Gastrocnemius medialis (tissue), 4 donors: ENCODE data around the gene EFNA5. TPM values are rescaled to one million over a fixed set of nuclear protein-coding genes. Genes with fewer than 3 reads are reported as not detected.
"Not testable (repeated sequence)": the region's sequence is repeated elsewhere in the genome, so short reads cannot be mapped to it uniquely, and the experiment has no call there.

Source experiments
- ATAC-seq, 2 donors: fragments of 150-250 bp; one replicate each; pipeline ENCODE4 v1.9.1; 2016
- DNase-seq, 2 donors: peaks; one replicate each; pipeline ENCODE4 v3.0.0-alpha.2; 2019
- H3K27ac ChIP-seq, 4 donors: fragments of 200-600 bp; sonication (generic); 1 replicate in 1 of 4; 2 replicates in 3 of 4; pipeline ENCODE4 v1.5.1; 2016 to 2018; ENCODE audit warnings: mild to moderate bottlenecking in 2 of 4, moderate library complexity in 1 of 4
- H3K27me3 ChIP-seq, 3 donors: fragments of 200-600 bp; sonication (generic) in 2 of 3; 1 replicate in 1 of 3; 2 replicates in 2 of 3; pipeline versions ENCODE4 v1.5.1 to v1.6.0; 2016 to 2019; ENCODE audit warnings: mild to moderate bottlenecking in 1 of 3, moderate library complexity in 1 of 3
- H3K36me3 ChIP-seq, 2 donors: fragments of 200-600 bp; sonication (generic) in 1 of 2; one replicate each; pipeline ENCODE4 v1.5.1; 2017 to 2018
- H3K4me1 ChIP-seq, 2 donors: fragments of 200-600 bp; sonication (generic) in 1 of 2; one replicate each; pipeline ENCODE4 v1.5.1; 2016 to 2017; ENCODE audit warnings: mild to moderate bottlenecking in 2 of 2
- H3K4me3 ChIP-seq, 4 donors: fragments of 200-600 bp; sonication (generic) in 3 of 4; 1 replicate in 1 of 4; 2 replicates in 3 of 4; pipeline ENCODE4 v1.5.1; 2016 to 2019; ENCODE audit warnings: mild to moderate bottlenecking in 2 of 4
- H3K9me3 ChIP-seq, 3 donors: fragments of 200-600 bp; sonication (generic) in 2 of 3; 1 replicate in 1 of 3; 2 replicates in 2 of 3; pipeline ENCODE4 v1.5.1; 2016 to 2019
- POLR2A ChIP-seq, 2 donors: fragments of 450-650 bp; IDR thresholded peaks; one replicate each; pipeline ENCODE4 v1.6.1; 2017; ENCODE audit warnings: antibody characterized with exemption in 2 of 2, mild to moderate bottlenecking in 2 of 2, moderate library complexity in 2 of 2
- in situ Hi-C, 4 donors: fragments of 200-750 bp; cut with MboI; loops; one replicate each; pipeline versions ENCODE4 v1.15.0 to v1.8.0; 2017; ENCODE audit warnings: low sequenced_read_pairs in 4 of 4
- intact Hi-C: fragments of 100-400 bp; cut with DNase I; formaldehyde crosslinking; loops from one replicate; pipeline ENCODE4 v1.15.1; 2023; ENCODE audit warnings: low total_unique reads
- total RNA-seq, 4 donors: library from RNA; depleted of rRNA; stranded (reverse); fragments of >200 nt; gene quantifications; one replicate each; pipeline versions ENCODE4 v1.1.0 to v1.2.3, GENCODE V29; 2016
- TF ChIP-seq, protein P1 (sequence below), 5 experiments: fragments of 450-650 bp in 3 of 5; fragments of 200-600 bp in 2 of 5; sonication (generic) in 2 of 5; IDR thresholded peaks in 4 of 5; conservative IDR thresholded peaks in 1 of 5; 1 replicate in 4 of 5; 2 replicates in 1 of 5; pipeline ENCODE4 v1.5.1; 2016 to 2019; ENCODE audit warnings: antibody characterized with exemption in 5 of 5, mild to moderate bottlenecking in 3 of 5, moderate library complexity in 3 of 5

EFNA5 gene
- total RNA-seq, 4 donors from 2014 or later = 0.15 to 0.62 (median 0.20) TPM; not detected in 1

DNA sequence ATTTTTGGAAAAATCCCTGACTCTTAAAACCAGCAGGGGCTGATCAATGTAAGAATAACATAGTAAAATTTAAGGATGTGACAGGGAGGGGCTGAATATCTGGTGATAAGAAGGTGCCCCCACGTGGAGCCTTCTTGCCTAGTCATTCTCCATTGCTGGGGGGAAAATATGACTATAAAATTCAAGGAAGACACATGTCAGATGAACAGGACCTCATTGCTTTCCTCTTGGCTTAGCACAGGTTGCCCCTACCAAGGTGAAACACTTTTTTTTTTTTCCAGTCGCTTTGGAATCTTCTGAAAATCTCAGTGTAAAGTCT lies 310.9 kb downstream of the EFNA5 start:
- TF ChIP-seq POLR2A (IDR thresholded peaks at IDR 0.05) = no peak
- TF ChIP-seq, protein P1, sequence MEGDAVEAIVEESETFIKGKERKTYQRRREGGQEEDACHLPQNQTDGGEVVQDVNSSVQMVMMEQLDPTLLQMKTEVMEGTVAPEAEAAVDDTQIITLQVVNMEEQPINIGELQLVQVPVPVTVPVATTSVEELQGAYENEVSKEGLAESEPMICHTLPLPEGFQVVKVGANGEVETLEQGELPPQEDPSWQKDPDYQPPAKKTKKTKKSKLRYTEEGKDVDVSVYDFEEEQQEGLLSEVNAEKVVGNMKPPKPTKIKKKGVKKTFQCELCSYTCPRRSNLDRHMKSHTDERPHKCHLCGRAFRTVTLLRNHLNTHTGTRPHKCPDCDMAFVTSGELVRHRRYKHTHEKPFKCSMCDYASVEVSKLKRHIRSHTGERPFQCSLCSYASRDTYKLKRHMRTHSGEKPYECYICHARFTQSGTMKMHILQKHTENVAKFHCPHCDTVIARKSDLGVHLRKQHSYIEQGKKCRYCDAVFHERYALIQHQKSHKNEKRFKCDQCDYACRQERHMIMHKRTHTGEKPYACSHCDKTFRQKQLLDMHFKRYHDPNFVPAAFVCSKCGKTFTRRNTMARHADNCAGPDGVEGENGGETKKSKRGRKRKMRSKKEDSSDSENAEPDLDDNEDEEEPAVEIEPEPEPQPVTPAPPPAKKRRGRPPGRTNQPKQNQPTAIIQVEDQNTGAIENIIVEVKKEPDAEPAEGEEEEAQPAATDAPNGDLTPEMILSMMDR (IDR thresholded peaks at IDR 0.05 in 4 of 5, conservative IDR thresholded peaks at IDR 0.05 in 1 of 5) = no peak
- intact Hi-C loops = no loop called here
- ATAC-seq (no peak), DNase-seq (no peak)
- no peaks in the 10 kb centered on the region for H3K27me3 ChIP-seq
- in situ Hi-C loops = no loop called here
- H3K4me1 ChIP-seq = no peaks in the 10 kb centered on the region
- H3K36me3 ChIP-seq = no peaks in the 10 kb centered on the region
- H3K27ac ChIP-seq = no peak overlapping the region
- H3K9me3 ChIP-seq = no peaks in the 10 kb centered on the region
- H3K4me3 ChIP-seq = no peak overlapping the region

- intact Hi-C loops = no loop called here
- in situ Hi-C loops = no loop called here
- TF ChIP-seq POLR2A (IDR thresholded peaks at IDR 0.05) = no peak
- TF ChIP-seq, protein P1 (IDR thresholded peaks at IDR 0.05 in 4 of 5, conservative IDR thresholded peaks at IDR 0.05 in 1 of 5) = no peak
- H3K4me3 ChIP-seq = no peak overlapping the region
- H3K4me1 ChIP-seq = no peaks in the 10 kb centered on the region
- H3K36me3 ChIP-seq = no peaks in the 10 kb centered on the region
- H3K9me3 ChIP-seq = no peaks in the 10 kb centered on the region
- H3K27me3 ChIP-seq = no peaks in the 10 kb centered on the region
- DNase-seq = no peak
- H3K27ac ChIP-seq = no peak overlapping the region
- ATAC-seq = no peak
Measured at GRCh38 chr5:107359033-107359915, 311.5 kb downstream of the EFNA5 start.

DNA sequence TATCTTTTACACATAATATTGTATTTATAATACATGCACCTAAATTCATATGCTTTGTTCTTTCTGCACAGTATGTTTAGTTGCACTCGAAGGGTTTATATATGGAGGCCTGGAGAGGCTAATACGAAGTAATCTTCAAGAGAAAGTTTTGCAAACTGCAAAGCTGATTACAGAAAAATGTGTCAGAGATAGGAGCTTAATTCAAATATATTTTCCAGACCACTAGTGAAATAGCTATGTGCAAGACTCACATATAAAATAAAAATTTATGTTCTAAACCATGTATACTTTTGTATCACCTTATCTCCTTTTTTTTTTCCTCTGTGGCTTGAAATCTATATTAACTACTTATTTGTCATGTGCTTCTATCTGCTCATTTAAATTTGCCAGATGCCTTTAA lies 313.8 kb downstream of the EFNA5 start:
- H3K4me3 ChIP-seq = no peak overlapping the region

DNA sequence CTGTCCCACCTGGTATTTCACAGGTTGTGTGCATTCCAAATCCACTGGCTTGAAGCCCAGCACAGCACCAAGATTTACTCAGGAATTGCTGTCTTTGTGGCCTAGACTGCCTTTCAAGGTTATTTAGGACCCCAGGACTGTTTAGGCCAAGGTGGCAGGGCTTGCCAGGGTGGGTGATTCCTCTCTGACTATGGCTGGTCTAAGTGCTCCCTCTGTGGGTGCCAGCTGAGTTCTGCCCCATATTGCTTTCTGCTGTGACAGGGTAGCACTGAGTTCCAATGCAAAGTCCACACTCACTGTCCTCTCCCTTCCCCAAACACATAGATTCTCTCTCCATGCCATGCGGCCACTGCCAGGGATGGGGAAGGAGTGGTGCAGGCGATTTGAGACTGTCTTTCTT lies 318.2 kb downstream of the EFNA5 start:
- no peaks in the 10 kb centered on the region for H3K27me3 ChIP-seq
- TF ChIP-seq, protein P1 (IDR thresholded peaks at IDR 0.05 in 4 of 5, conservative IDR thresholded peaks at IDR 0.05 in 1 of 5) = no peak
- TF ChIP-seq POLR2A (IDR thresholded peaks at IDR 0.05) = no peak
- no peak for ATAC-seq
- in situ Hi-C loops (no loop called here), intact Hi-C loops (no loop called here)
- no peaks in the 10 kb centered on the region for H3K9me3 ChIP-seq
- no peak for DNase-seq
- no peak overlapping the region for H3K4me3 ChIP-seq
- H3K27ac ChIP-seq = no peak overlapping the region
- H3K4me1 ChIP-seq = no peaks in the 10 kb centered on the region
- no peaks in the 10 kb centered on the region for H3K36me3 ChIP-seq

More for the DNA sequence above, 313.8 kb downstream of the EFNA5 start:
- in situ Hi-C loops = no loop called here
- no peak for ATAC-seq
- no peaks in the 10 kb centered on the region for H3K9me3 ChIP-seq
- no peaks in the 10 kb centered on the region for H3K36me3 ChIP-seq
- H3K27ac ChIP-seq = no peak overlapping the region
- H3K27me3 ChIP-seq = no peaks in the 10 kb centered on the region
- no peak for DNase-seq
- H3K4me1 ChIP-seq = no peaks in the 10 kb centered on the region
- no peak for TF ChIP-seq POLR2A (IDR thresholded peaks at IDR 0.05)
- TF ChIP-seq, protein P1 (IDR thresholded peaks at IDR 0.05 in 4 of 5, conservative IDR thresholded peaks at IDR 0.05 in 1 of 5) = peak in 1 of 5 experiments; percentile 1
- intact Hi-C loops = no loop called here

GRCh38 chr5:107346580-107346979 lies 324.2 kb downstream of the EFNA5 start:
- H3K4me3 ChIP-seq, ATAC-seq, H3K4me1 ChIP-seq, H3K36me3 ChIP-seq, DNase-seq, intact Hi-C loops, H3K9me3 ChIP-seq, H3K27me3 ChIP-seq, H3K27ac ChIP-seq, in situ Hi-C loops: not testable (repeated sequence)
